OCI-LY1 (cell line): ENCODE data around the gene ADAMTS6.

Source experiments
- CTCF ChIP-seq: fragments of 200-600 bp; sonication (generic), shearing (Covaris generic); IDR thresholded peaks from 2 replicates; pipeline ENCODE4 v1.5.1; 2017; ENCODE audit warnings: mild to moderate bottlenecking, antibody characterized with exemption, low read length, moderate library complexity, mixed read lengths
- EZH2 ChIP-seq: fragments of 200-600 bp; sonication (generic), shearing (Covaris generic); IDR thresholded peaks from 2 replicates; pipeline ENCODE4 v1.8.0; 2017; ENCODE audit warnings: borderline replicate concordance, mixed run types, mild to moderate bottlenecking, antibody characterized with exemption, low read length, moderate library complexity, mixed read lengths

DNA sequence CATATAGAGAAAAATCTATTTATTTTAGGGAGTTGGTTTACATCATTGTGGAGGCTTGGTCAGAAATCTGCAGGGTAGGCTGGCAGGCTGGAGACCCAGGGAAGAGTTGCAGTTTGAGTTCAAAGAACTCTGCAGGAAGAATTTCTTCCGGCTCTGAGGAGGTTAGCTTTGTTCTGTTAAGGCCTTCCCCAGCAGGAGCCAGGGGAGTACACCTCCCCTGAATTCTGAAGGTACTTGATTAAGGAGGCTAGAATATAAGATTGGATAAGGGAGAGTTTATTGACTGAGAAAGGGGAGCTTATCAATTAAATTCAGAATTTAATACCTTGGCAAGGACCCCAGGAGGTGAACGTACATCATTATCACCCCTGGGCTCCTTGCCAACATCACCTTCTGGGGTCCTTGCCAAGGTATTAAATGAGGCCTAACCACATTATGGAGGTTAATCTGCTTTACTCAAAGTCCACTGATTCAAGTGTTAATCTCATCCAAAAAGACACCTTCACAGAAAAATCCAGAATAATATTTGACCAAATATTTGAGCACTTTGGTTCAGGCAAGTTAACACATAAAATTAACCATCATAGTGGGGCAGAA, 361.3 kb downstream of the ADAMTS6 start:
- TF ChIP-seq CTCF (no peak), EZH2 (no peak)
